ENCODE data around the gene PCDHA4.

DNA sequence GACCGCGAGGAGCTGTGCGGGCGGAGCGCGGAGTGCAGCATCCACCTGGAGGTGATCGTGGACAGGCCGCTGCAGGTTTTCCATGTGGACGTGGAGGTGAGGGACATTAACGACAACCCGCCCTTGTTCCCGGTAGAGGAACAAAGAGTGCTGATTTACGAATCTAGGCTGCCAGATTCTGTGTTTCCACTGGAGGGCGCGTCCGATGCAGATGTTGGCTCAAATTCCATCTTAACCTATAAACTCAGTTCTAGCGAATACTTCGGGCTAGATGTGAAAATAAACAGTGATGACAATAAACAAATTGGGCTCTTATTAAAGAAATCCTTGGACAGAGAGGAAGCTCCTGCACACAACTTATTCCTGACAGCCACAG is 21.5 kb downstream of the PCDHA4 start:
- TF ChIP-seq POLR2A (IDR thresholded peaks at IDR 0.05; ENCODE audit: low read depth, low read length) (no peak), TAF1 (IDR thresholded peaks at IDR 0.05; ENCODE audit: borderline replicate concordance, low read depth, low read length) (no peak)

Measured in GM12892 (cell line).